H9 (cell line): ENCODE measurements around the gene RASA3. TPM values are rescaled to one million over a fixed set of nuclear protein-coding genes. Genes with fewer than 3 reads are reported as not detected.
A peak's percentile ranks its signal among the peaks of the same experiment; 100 is the strongest.

ENCODE experiments used
- DNase-seq: peaks from one replicate; pipeline ENCODE4 v3.0.0-alpha.2; 2017
- H2AFZ ChIP-seq: one replicate; pipeline ENCODE4 v1.6.1; 2013; ENCODE audit warnings: mild to moderate bottlenecking, low read length, control low read depth, moderate library complexity
- H2AK5ac ChIP-seq: 2 replicates; pipeline ENCODE4 v1.6.1; 2013; ENCODE audit warnings: low read length, control low read depth, mixed read lengths; ENCODE audit not compliant: insufficient read length
- H2BK120ac ChIP-seq: one replicate; pipeline ENCODE4 v1.6.1; 2013; ENCODE audit warnings: low read depth, mild to moderate bottlenecking, low read length, control low read depth, inconsistent platforms; ENCODE audit not compliant: poor library complexity, severe bottlenecking
- H2BK12ac ChIP-seq: 2 replicates; pipeline ENCODE4 v1.6.1; 2013; ENCODE audit warnings: low read length, control low read depth, mixed read lengths, low read depth; ENCODE audit not compliant: insufficient read length
- H2BK15ac ChIP-seq: 2 replicates; pipeline ENCODE4 v1.6.1; 2013; ENCODE audit warnings: low read depth, low read length, control low read depth
- H2BK20ac ChIP-seq: one replicate; pipeline ENCODE4 v1.6.1; 2013; ENCODE audit warnings: low read depth, mild to moderate bottlenecking, low read length, control low read depth, inconsistent platforms; ENCODE audit not compliant: poor library complexity, severe bottlenecking
- H2BK5ac ChIP-seq: 2 replicates; pipeline ENCODE4 v1.6.1; 2013; ENCODE audit warnings: low read length, control low read depth, mixed read lengths; ENCODE audit not compliant: insufficient read length
- H3K14ac ChIP-seq: 2 replicates; pipeline ENCODE4 v1.6.1; 2013; ENCODE audit warnings: low read length, control low read depth; ENCODE audit not compliant: insufficient read depth
- H3K18ac ChIP-seq: 2 replicates; pipeline ENCODE4 v1.6.1; 2013; ENCODE audit warnings: low read depth, mild to moderate bottlenecking, mixed read lengths, low read length, control low read depth; ENCODE audit not compliant: insufficient read length
- H3K23ac ChIP-seq: 2 replicates; pipeline ENCODE4 v1.6.1; 2013; ENCODE audit warnings: low read length, control low read depth, mixed read lengths, low read depth; ENCODE audit not compliant: insufficient read length
- H3K23me2 ChIP-seq: 2 replicates; pipeline ENCODE4 v1.6.1; 2013; ENCODE audit warnings: low read depth, mild to moderate bottlenecking, mixed read lengths, low read length, control low read depth; ENCODE audit not compliant: insufficient read length, poor library complexity, severe bottlenecking
- H3K27ac ChIP-seq: 2 replicates; pipeline ENCODE4 v1.5.1; 2013; ENCODE audit warnings: low read length, control low read depth, mixed read lengths, low read depth; ENCODE audit not compliant: insufficient read length
- H3K27me3 ChIP-seq: 2 replicates; pipeline ENCODE4 v1.6.1; 2013; ENCODE audit warnings: low read length, control low read depth, inconsistent platforms; ENCODE audit not compliant: insufficient read depth
- H3K4ac ChIP-seq: 2 replicates; pipeline ENCODE4 v1.6.1; 2013; ENCODE audit warnings: low read depth, mild to moderate bottlenecking, control low read depth, inconsistent platforms, low read length, moderate library complexity
- H3K4me1 ChIP-seq: 2 replicates; pipeline ENCODE4 v1.6.1; 2013; ENCODE audit warnings: low read length, control low read depth, inconsistent platforms; ENCODE audit not compliant: insufficient read depth
- H3K4me2 ChIP-seq: 2 replicates; pipeline ENCODE4 v1.6.1; 2013; ENCODE audit warnings: low read length, control low read depth, mixed read lengths; ENCODE audit not compliant: insufficient read length, insufficient read depth
- H3K56ac ChIP-seq: 2 replicates; pipeline ENCODE4 v1.6.1; 2013; ENCODE audit warnings: low read depth, mild to moderate bottlenecking, mixed read lengths, low read length, control low read depth; ENCODE audit not compliant: insufficient read length
- H3K79me1 ChIP-seq: 2 replicates; pipeline ENCODE4 v1.6.1; 2013; ENCODE audit warnings: low read depth, mild to moderate bottlenecking, moderate library complexity, low read length, control low read depth, inconsistent platforms; ENCODE audit not compliant: insufficient read depth, poor library complexity, severe bottlenecking
- H3K79me2 ChIP-seq: 2 replicates; pipeline ENCODE4 v1.6.1; 2013; ENCODE audit warnings: low read length, control low read depth, inconsistent platforms; ENCODE audit not compliant: insufficient read depth
- H3K9ac ChIP-seq: 2 replicates; pipeline ENCODE4 v1.6.1; 2013; ENCODE audit warnings: low read length, control low read depth, mixed read lengths; ENCODE audit not compliant: insufficient read length; ENCODE audit errors: extremely low read depth
- H3K9me3 ChIP-seq: one replicate; pipeline ENCODE4 v1.6.1; 2013; ENCODE audit warnings: low read depth, low read length, inconsistent platforms; ENCODE audit not compliant: control insufficient read depth
- H3T11ph ChIP-seq: one replicate; pipeline ENCODE4 v1.6.1; 2013; ENCODE audit warnings: mild to moderate bottlenecking, low read length, control low read depth, inconsistent platforms
- H4K20me1 ChIP-seq: one replicate; pipeline ENCODE4 v1.6.1; 2013; ENCODE audit not compliant: control insufficient read depth, insufficient read length, insufficient read depth
- H4K5ac ChIP-seq: 2 replicates; pipeline ENCODE4 v1.6.1; 2013; ENCODE audit warnings: low read depth, mild to moderate bottlenecking, mixed read lengths, low read length, control low read depth; ENCODE audit not compliant: insufficient read length
- H4K8ac ChIP-seq: replicated peaks from 2 replicates; pipeline ENCODE4 v1.6.1; 2013; ENCODE audit warnings: low read length, control low read depth, mixed read lengths, low read depth; ENCODE audit not compliant: insufficient read length
- H4K91ac ChIP-seq: 2 replicates; pipeline ENCODE4 v1.6.1; 2013; ENCODE audit warnings: low read depth, mild to moderate bottlenecking, moderate library complexity, mixed read lengths, low read length, control low read depth; ENCODE audit not compliant: insufficient read length
- H3K27ac Mint-ChIP-seq, 3 experiments: 2 replicates in 2 of 3; 3 replicates in 1 of 3; pipeline ENCODE4 v1.8.0; 2020 to 2021; ENCODE audit warnings: mixed read lengths in 3 of 3, mild to moderate bottlenecking in 1 of 3, moderate library complexity in 1 of 3
- H3K27me3 Mint-ChIP-seq: 2 replicates; pipeline ENCODE4 v1.8.0; 2021; ENCODE audit warnings: low read depth, mild to moderate bottlenecking, moderate library complexity, mixed read lengths
- H3K36me3 Mint-ChIP-seq, 3 experiments: 2 replicates in 2 of 3; 3 replicates in 1 of 3; pipeline ENCODE4 v1.8.0; 2020 to 2021; ENCODE audit warnings: low read depth in 3 of 3, mixed read lengths in 3 of 3; ENCODE audit not compliant: insufficient read depth in 1 of 3
- H3K4me1 Mint-ChIP-seq, 2 experiments: 2 replicates each; pipeline ENCODE4 v1.8.0; 2020; ENCODE audit warnings: mixed read lengths in 2 of 2
- H3K4me3 Mint-ChIP-seq, 2 experiments: 2 replicates in 1 of 2; 3 replicates in 1 of 2; pipeline ENCODE4 v1.8.0; 2020 to 2021; ENCODE audit warnings: mild to moderate bottlenecking in 2 of 2, mixed read lengths in 2 of 2, moderate library complexity in 1 of 2
- H3K9me3 Mint-ChIP-seq, 2 experiments: 2 replicates in 1 of 2; 3 replicates in 1 of 2; pipeline ENCODE4 v1.8.0; 2020; ENCODE audit warnings: mild to moderate bottlenecking in 2 of 2, mixed read lengths in 2 of 2, moderate library complexity in 1 of 2
- CTCF ChIP-seq: fragments of 200-600 bp; sonication (generic); conservative IDR thresholded peaks from 3 replicates; pipeline ENCODE4 v1.8.0; 2021; ENCODE audit warnings: antibody characterized with exemption, mild to moderate bottlenecking
- WGBS: extraction: QIAGEN DNeasy Blood & Tissue Kit; methylation state at CpG from one replicate; pipeline ENCODE4 v1.1.7; 2013; ENCODE audit warnings: missing lambda C conversion rate, low lambda C conversion rate, mixed read lengths; ENCODE audit not compliant: insufficient read length; ENCODE audit errors: extremely low coverage; 5-methylcytosine and 5-hydroxymethylcytosine counted together
- total RNA-seq: library from RNA; stranded (reverse); gene quantifications from 2 replicates; pipeline ENCODE4 v1.2.1, GENCODE V29; 2021

Gene RASA3
- total RNA-seq, 1 experiment from 2014 or later = 12.3 TPM

- Mint-ChIP-seq H3K27me3 (no peaks in the 10 kb centered on the region), H3K9me3 (no peaks in the 10 kb centered on the region), H3K4me3 (no peak overlapping the region), H3K36me3 (peaks cover 8 to 16% (median 12%) of the 10 kb centered on the region in 3 experiments; a peak in 6 of 7 replicates), H3K27ac (0 out of 7 replicates have a peak overlapping the region, but pooled peaks of 1 of the 3 experiments have one; percentile 68), H3K4me1 (no peaks in the 10 kb centered on the region; a peak in 1 of 4 replicates)
- H2BK120ac ChIP-seq = no peak overlapping the region
- no peaks in the 10 kb centered on the region for H3K27me3 ChIP-seq
- H2BK12ac ChIP-seq = no peak overlapping the region
- no peaks in the 10 kb centered on the region for H3K4me1 ChIP-seq
- H3K9ac ChIP-seq = no peak overlapping the region
- H3K18ac ChIP-seq = no peak overlapping the region
- no peak overlapping the region for H3K4me2 ChIP-seq
- H3K27ac ChIP-seq = no peak overlapping the region
- no CpG with 5 or more reads among the region's 15 CpGs for WGBS
- H4K91ac ChIP-seq = no peak overlapping the region
- DNase-seq = no peak
- no peaks in the 10 kb centered on the region for H3K9me3 ChIP-seq
- H3T11ph ChIP-seq = no peak overlapping the region
- no peak overlapping the region for H2BK20ac ChIP-seq
- H4K8ac ChIP-seq = no peak overlapping the region
- no peaks in the 10 kb centered on the region for H3K79me1 ChIP-seq
- H2BK15ac ChIP-seq = no peak overlapping the region
- no peak overlapping the region for H2BK5ac ChIP-seq
- H3K23ac ChIP-seq = no peak overlapping the region
- H2AK5ac ChIP-seq = no peak overlapping the region
- H3K23me2 ChIP-seq = no peaks in the 10 kb centered on the region
- H3K79me2 ChIP-seq = no peaks in the 10 kb centered on the region
- no peak overlapping the region for H4K5ac ChIP-seq
- no peak overlapping the region for H3K14ac ChIP-seq
- H3K56ac ChIP-seq = no peak overlapping the region
- no peak overlapping the region for H2AFZ ChIP-seq
- H3K4ac ChIP-seq = no peak overlapping the region
- TF ChIP-seq CTCF = no peak
- peaks cover 7% of the 10 kb centered on the region for H4K20me1 ChIP-seq
These were observed 150.1 kb downstream of the RASA3 start for GRCh38 chr13:113982296-113982661.
